H9 (cell line): ENCODE results near the gene RNU6-1. TPM values are rescaled to one million over a fixed set of nuclear protein-coding genes. Genes with fewer than 3 reads are reported as not detected.

Experiments used
- DNase-seq: peaks from one replicate; pipeline ENCODE4 v3.0.0-alpha.2; 2017
- H2AFZ ChIP-seq: one replicate; pipeline ENCODE4 v1.6.1; 2013; ENCODE audit warnings: mild to moderate bottlenecking, low read length, control low read depth, moderate library complexity
- H2AK5ac ChIP-seq: 2 replicates; pipeline ENCODE4 v1.6.1; 2013; ENCODE audit warnings: low read length, control low read depth, mixed read lengths; ENCODE audit not compliant: insufficient read length
- H2BK120ac ChIP-seq: one replicate; pipeline ENCODE4 v1.6.1; 2013; ENCODE audit warnings: low read depth, mild to moderate bottlenecking, low read length, control low read depth, inconsistent platforms; ENCODE audit not compliant: poor library complexity, severe bottlenecking
- H2BK12ac ChIP-seq: 2 replicates; pipeline ENCODE4 v1.6.1; 2013; ENCODE audit warnings: low read length, control low read depth, mixed read lengths, low read depth; ENCODE audit not compliant: insufficient read length
- H2BK15ac ChIP-seq: 2 replicates; pipeline ENCODE4 v1.6.1; 2013; ENCODE audit warnings: low read depth, low read length, control low read depth
- H2BK20ac ChIP-seq: one replicate; pipeline ENCODE4 v1.6.1; 2013; ENCODE audit warnings: low read depth, mild to moderate bottlenecking, low read length, control low read depth, inconsistent platforms; ENCODE audit not compliant: poor library complexity, severe bottlenecking
- H2BK5ac ChIP-seq: 2 replicates; pipeline ENCODE4 v1.6.1; 2013; ENCODE audit warnings: low read length, control low read depth, mixed read lengths; ENCODE audit not compliant: insufficient read length
- H3K14ac ChIP-seq: 2 replicates; pipeline ENCODE4 v1.6.1; 2013; ENCODE audit warnings: low read length, control low read depth; ENCODE audit not compliant: insufficient read depth
- H3K18ac ChIP-seq: 2 replicates; pipeline ENCODE4 v1.6.1; 2013; ENCODE audit warnings: low read depth, mild to moderate bottlenecking, mixed read lengths, low read length, control low read depth; ENCODE audit not compliant: insufficient read length
- H3K23ac ChIP-seq: 2 replicates; pipeline ENCODE4 v1.6.1; 2013; ENCODE audit warnings: low read length, control low read depth, mixed read lengths, low read depth; ENCODE audit not compliant: insufficient read length
- H3K23me2 ChIP-seq: 2 replicates; pipeline ENCODE4 v1.6.1; 2013; ENCODE audit warnings: low read depth, mild to moderate bottlenecking, mixed read lengths, low read length, control low read depth; ENCODE audit not compliant: insufficient read length, poor library complexity, severe bottlenecking
- H3K27ac ChIP-seq: 2 replicates; pipeline ENCODE4 v1.5.1; 2013; ENCODE audit warnings: low read length, control low read depth, mixed read lengths, low read depth; ENCODE audit not compliant: insufficient read length
- H3K27me3 ChIP-seq: 2 replicates; pipeline ENCODE4 v1.6.1; 2013; ENCODE audit warnings: low read length, control low read depth, inconsistent platforms; ENCODE audit not compliant: insufficient read depth
- H3K4ac ChIP-seq: 2 replicates; pipeline ENCODE4 v1.6.1; 2013; ENCODE audit warnings: low read depth, mild to moderate bottlenecking, control low read depth, inconsistent platforms, low read length, moderate library complexity
- H3K4me1 ChIP-seq: 2 replicates; pipeline ENCODE4 v1.6.1; 2013; ENCODE audit warnings: low read length, control low read depth, inconsistent platforms; ENCODE audit not compliant: insufficient read depth
- H3K4me2 ChIP-seq: 2 replicates; pipeline ENCODE4 v1.6.1; 2013; ENCODE audit warnings: low read length, control low read depth, mixed read lengths; ENCODE audit not compliant: insufficient read length, insufficient read depth
- H3K56ac ChIP-seq: 2 replicates; pipeline ENCODE4 v1.6.1; 2013; ENCODE audit warnings: low read depth, mild to moderate bottlenecking, mixed read lengths, low read length, control low read depth; ENCODE audit not compliant: insufficient read length
- H3K79me1 ChIP-seq: 2 replicates; pipeline ENCODE4 v1.6.1; 2013; ENCODE audit warnings: low read depth, mild to moderate bottlenecking, moderate library complexity, low read length, control low read depth, inconsistent platforms; ENCODE audit not compliant: insufficient read depth, poor library complexity, severe bottlenecking
- H3K79me2 ChIP-seq: 2 replicates; pipeline ENCODE4 v1.6.1; 2013; ENCODE audit warnings: low read length, control low read depth, inconsistent platforms; ENCODE audit not compliant: insufficient read depth
- H3K9ac ChIP-seq: 2 replicates; pipeline ENCODE4 v1.6.1; 2013; ENCODE audit warnings: low read length, control low read depth, mixed read lengths; ENCODE audit not compliant: insufficient read length; ENCODE audit errors: extremely low read depth
- H3K9me3 ChIP-seq: one replicate; pipeline ENCODE4 v1.6.1; 2013; ENCODE audit warnings: low read depth, low read length, inconsistent platforms; ENCODE audit not compliant: control insufficient read depth
- H3T11ph ChIP-seq: one replicate; pipeline ENCODE4 v1.6.1; 2013; ENCODE audit warnings: mild to moderate bottlenecking, low read length, control low read depth, inconsistent platforms
- H4K20me1 ChIP-seq: one replicate; pipeline ENCODE4 v1.6.1; 2013; ENCODE audit not compliant: control insufficient read depth, insufficient read length, insufficient read depth
- H4K5ac ChIP-seq: 2 replicates; pipeline ENCODE4 v1.6.1; 2013; ENCODE audit warnings: low read depth, mild to moderate bottlenecking, mixed read lengths, low read length, control low read depth; ENCODE audit not compliant: insufficient read length
- H4K8ac ChIP-seq: replicated peaks from 2 replicates; pipeline ENCODE4 v1.6.1; 2013; ENCODE audit warnings: low read length, control low read depth, mixed read lengths, low read depth; ENCODE audit not compliant: insufficient read length
- H4K91ac ChIP-seq: 2 replicates; pipeline ENCODE4 v1.6.1; 2013; ENCODE audit warnings: low read depth, mild to moderate bottlenecking, moderate library complexity, mixed read lengths, low read length, control low read depth; ENCODE audit not compliant: insufficient read length
- H3K27ac Mint-ChIP-seq, 3 experiments: 2 replicates in 2 of 3; 3 replicates in 1 of 3; pipeline ENCODE4 v1.8.0; 2020 to 2021; ENCODE audit warnings: mixed read lengths in 3 of 3, mild to moderate bottlenecking in 1 of 3, moderate library complexity in 1 of 3
- H3K27me3 Mint-ChIP-seq: 2 replicates; pipeline ENCODE4 v1.8.0; 2021; ENCODE audit warnings: low read depth, mild to moderate bottlenecking, moderate library complexity, mixed read lengths
- H3K36me3 Mint-ChIP-seq, 3 experiments: 2 replicates in 2 of 3; 3 replicates in 1 of 3; pipeline ENCODE4 v1.8.0; 2020 to 2021; ENCODE audit warnings: low read depth in 3 of 3, mixed read lengths in 3 of 3; ENCODE audit not compliant: insufficient read depth in 1 of 3
- H3K4me1 Mint-ChIP-seq, 2 experiments: 2 replicates each; pipeline ENCODE4 v1.8.0; 2020; ENCODE audit warnings: mixed read lengths in 2 of 2
- H3K4me3 Mint-ChIP-seq, 2 experiments: 2 replicates in 1 of 2; 3 replicates in 1 of 2; pipeline ENCODE4 v1.8.0; 2020 to 2021; ENCODE audit warnings: mild to moderate bottlenecking in 2 of 2, mixed read lengths in 2 of 2, moderate library complexity in 1 of 2
- H3K9me3 Mint-ChIP-seq, 2 experiments: 2 replicates in 1 of 2; 3 replicates in 1 of 2; pipeline ENCODE4 v1.8.0; 2020; ENCODE audit warnings: mild to moderate bottlenecking in 2 of 2, mixed read lengths in 2 of 2, moderate library complexity in 1 of 2
- CTCF ChIP-seq: fragments of 200-600 bp; sonication (generic); conservative IDR thresholded peaks from 3 replicates; pipeline ENCODE4 v1.8.0; 2021; ENCODE audit warnings: antibody characterized with exemption, mild to moderate bottlenecking
- WGBS: extraction: QIAGEN DNeasy Blood & Tissue Kit; methylation state at CpG from one replicate; pipeline ENCODE4 v1.1.7; 2013; ENCODE audit warnings: missing lambda C conversion rate, low lambda C conversion rate, mixed read lengths; ENCODE audit not compliant: insufficient read length; ENCODE audit errors: extremely low coverage; 5-methylcytosine and 5-hydroxymethylcytosine counted together
- total RNA-seq: library from RNA; stranded (reverse); gene quantifications from 2 replicates; pipeline ENCODE4 v1.2.1, GENCODE V29; 2021

RNU6-1 gene
- total RNA-seq, 1 experiment from 2014 or later, result not detected

GRCh38 chr15:67832031-67832551 is 7.8 kb downstream of the RNU6-1 start:
- no peak overlapping the region for H4K8ac ChIP-seq

More at GRCh38 chr15:67832031-67832551, 7.8 kb downstream of the RNU6-1 start:
- WGBS, result no CpG with 5 or more reads among the region's 9 CpGs
- no peak overlapping the region for H2AFZ ChIP-seq
- no peaks in the 10 kb centered on the region; a peak in 2 of 7 replicates for H3K36me3 Mint-ChIP-seq
- H3T11ph ChIP-seq, result no peak overlapping the region
- no peak overlapping the region for H3K23ac ChIP-seq
- H4K91ac ChIP-seq, result no peak overlapping the region
- no peak overlapping the region for H3K14ac ChIP-seq
- no peaks in the 10 kb centered on the region for H3K9me3 ChIP-seq
- no peak overlapping the region; a peak in 2 of 5 replicates for H3K4me3 Mint-ChIP-seq
- H3K4me1 ChIP-seq, result peaks cover 7% of the 10 kb centered on the region; the same call in 1 of the 2 replicates
- no peak overlapping the region for H2AK5ac ChIP-seq
- peaks cover 92% of the 10 kb centered on the region for H3K27me3 ChIP-seq
- H3K18ac ChIP-seq, result no peak overlapping the region
- H2BK15ac ChIP-seq, result no peak overlapping the region
- no peak overlapping the region for H2BK20ac ChIP-seq
- no peak overlapping the region for H3K56ac ChIP-seq
- H2BK5ac ChIP-seq, result no peak overlapping the region
- H4K20me1 ChIP-seq, result no peaks in the 10 kb centered on the region
- no peaks in the 10 kb centered on the region for H3K79me1 ChIP-seq
- H3K4me1 Mint-ChIP-seq, result peaks cover 33 to 50% of the 10 kb centered on the region in 2 experiments
- H3K4ac ChIP-seq, result no peak overlapping the region
- no peak overlapping the region for H2BK12ac ChIP-seq
- H3K23me2 ChIP-seq, result peaks cover 16% of the 10 kb centered on the region
- peak; percentile 65 for DNase-seq
- no peaks in the 10 kb centered on the region for H3K79me2 ChIP-seq
- peaks cover 96% of the 10 kb centered on the region for H3K27me3 Mint-ChIP-seq
- H2BK120ac ChIP-seq, result no peak overlapping the region
- H3K4me2 ChIP-seq, result peak overlapping the region; percentile 77
- no peak overlapping the region for H3K27ac ChIP-seq
- no peak overlapping the region for H3K27ac Mint-ChIP-seq
- no peak overlapping the region for H4K5ac ChIP-seq
- peaks cover 3 to 4% of the 10 kb centered on the region in 2 experiments; a peak in 4 of 5 replicates for H3K9me3 Mint-ChIP-seq
- TF ChIP-seq CTCF, result peak; percentile 61
- H3K9ac ChIP-seq, result no peak overlapping the region
